ENCODE measurements around the gene TCF7. TPM values are rescaled to one million over a fixed set of nuclear protein-coding genes. Genes with fewer than 3 reads are reported as not detected.

TCF7 gene
- total RNA-seq, 4 donors from 2014 or later = 2.6 to 6.2 (median 5.1) TPM

GRCh38 chr5:134128648-134128995 lies 14.1 kb downstream of the TCF7 start:
- WGBS, 2 donors = 52 to 69% methylated on average over 5 of the region's 5 CpGs
- DNase-seq (ENCODE audit: low spot score in 2 of 2) = no peak

DNA sequence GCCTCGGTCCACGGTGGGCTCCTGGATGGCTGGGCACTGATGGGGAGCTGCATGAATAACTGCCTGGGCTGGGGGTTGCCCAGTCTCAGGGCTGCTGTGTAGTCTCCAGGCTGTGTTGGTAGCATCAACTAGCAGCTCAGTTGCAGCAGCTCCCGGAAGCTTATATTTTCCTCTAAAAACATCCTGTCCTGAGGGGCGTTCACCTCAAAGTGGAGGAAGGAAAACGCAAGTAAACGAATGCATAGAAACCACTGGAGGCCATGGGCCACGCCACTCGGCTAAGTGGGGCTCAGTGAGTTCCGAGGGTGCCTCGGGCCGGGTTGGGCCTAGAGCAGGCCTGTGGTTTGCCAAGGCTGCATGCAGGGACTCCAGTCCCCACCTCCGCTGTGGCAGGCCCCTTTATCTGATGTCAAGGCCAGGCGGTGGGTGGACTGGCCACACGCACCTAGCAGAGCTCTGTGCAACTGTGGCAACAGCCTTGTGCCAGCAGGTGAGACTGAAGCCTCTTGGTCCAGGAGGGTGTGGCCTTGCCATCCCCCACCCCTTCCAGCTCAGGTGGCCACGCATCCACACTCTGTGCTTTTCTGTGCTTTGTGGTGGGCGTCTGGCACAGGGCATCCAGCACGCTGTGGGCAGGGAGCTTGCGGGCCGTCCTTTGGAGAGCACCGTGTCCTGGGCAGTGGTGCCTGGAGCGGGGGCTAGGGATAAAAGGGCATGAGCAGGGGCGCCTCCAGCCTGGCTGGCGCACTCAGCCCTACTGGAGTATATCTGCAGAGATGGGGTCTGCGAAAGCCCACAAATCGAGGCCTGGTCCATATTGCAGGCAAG lies 15.1 kb downstream of the TCF7 start:
- WGBS, 2 donors = 80% methylated on average over 24 to 25 of the region's 25 CpGs
- no peak overlapping the region for H3K4me3 ChIP-seq (ENCODE audit: low read depth, poor library complexity, severe bottlenecking)
- intact Hi-C loops (cut with DNase I; ENCODE audit: low total_unique reads) = no loop called here
- TF ChIP-seq CTCF (IDR thresholded peaks at IDR 0.05) (no peak), POLR2A (IDR thresholded peaks at IDR 0.05) (no peak)
- DNase-seq (ENCODE audit: low spot score in 2 of 2) = no peak

More at GRCh38 chr5:134128648-134128995, 14.1 kb downstream of the TCF7 start:
- intact Hi-C loops (cut with DNase I; ENCODE audit: low total_unique reads) = no loop called here
- no peak overlapping the region for H3K4me3 ChIP-seq (ENCODE audit: low read depth, poor library complexity, severe bottlenecking)
- TF ChIP-seq POLR2A (IDR thresholded peaks at IDR 0.05) = no peak
- TF ChIP-seq CTCF (IDR thresholded peaks at IDR 0.05) = no peak

- no peak for DNase-seq (ENCODE audit: low spot score in 2 of 2)
- 88 to 95% methylated on average over 8 of the region's 8 CpGs for WGBS, 2 donors
- intact Hi-C loops (cut with DNase I; ENCODE audit: low total_unique reads) = no loop called here
- TF ChIP-seq POLR2A (IDR thresholded peaks at IDR 0.05) (no peak), CTCF (IDR thresholded peaks at IDR 0.05) (no peak)
- no peak overlapping the region for H3K4me3 ChIP-seq (ENCODE audit: low read depth, poor library complexity, severe bottlenecking)
These were observed 15.9 kb downstream of the TCF7 start for GRCh38 chr5:134130239-134130945.

DNA sequence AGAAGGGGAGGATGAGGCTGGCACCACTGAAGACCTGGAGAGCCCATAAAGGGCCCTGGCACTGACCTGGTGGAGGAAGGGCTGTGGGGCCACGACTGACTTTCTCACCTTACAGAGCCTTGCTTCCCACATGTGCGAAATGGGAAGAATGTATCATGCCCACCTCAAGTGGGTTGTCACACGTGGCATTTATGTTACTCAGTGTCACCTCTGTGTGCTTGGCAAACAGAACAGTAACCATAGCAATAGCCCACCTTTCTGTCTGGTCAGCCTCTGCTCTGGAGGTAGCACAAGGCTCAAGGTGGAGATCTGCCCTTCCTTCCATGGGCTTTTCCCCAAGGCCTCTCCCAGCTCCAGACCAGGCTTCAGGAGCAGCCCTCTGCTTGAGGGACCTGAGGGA lies 16.7 kb downstream of the TCF7 start:
- no peak overlapping the region for H3K4me3 ChIP-seq (ENCODE audit: low read depth, poor library complexity, severe bottlenecking)
- intact Hi-C loops (cut with DNase I; ENCODE audit: low total_unique reads) = no loop called here
- TF ChIP-seq POLR2A (IDR thresholded peaks at IDR 0.05) (no peak), CTCF (IDR thresholded peaks at IDR 0.05) (no peak)
- WGBS, 2 donors = 88 to 94% methylated on average over 3 of the region's 3 CpGs
- DNase-seq (ENCODE audit: low spot score in 2 of 2) = no peak

DNA sequence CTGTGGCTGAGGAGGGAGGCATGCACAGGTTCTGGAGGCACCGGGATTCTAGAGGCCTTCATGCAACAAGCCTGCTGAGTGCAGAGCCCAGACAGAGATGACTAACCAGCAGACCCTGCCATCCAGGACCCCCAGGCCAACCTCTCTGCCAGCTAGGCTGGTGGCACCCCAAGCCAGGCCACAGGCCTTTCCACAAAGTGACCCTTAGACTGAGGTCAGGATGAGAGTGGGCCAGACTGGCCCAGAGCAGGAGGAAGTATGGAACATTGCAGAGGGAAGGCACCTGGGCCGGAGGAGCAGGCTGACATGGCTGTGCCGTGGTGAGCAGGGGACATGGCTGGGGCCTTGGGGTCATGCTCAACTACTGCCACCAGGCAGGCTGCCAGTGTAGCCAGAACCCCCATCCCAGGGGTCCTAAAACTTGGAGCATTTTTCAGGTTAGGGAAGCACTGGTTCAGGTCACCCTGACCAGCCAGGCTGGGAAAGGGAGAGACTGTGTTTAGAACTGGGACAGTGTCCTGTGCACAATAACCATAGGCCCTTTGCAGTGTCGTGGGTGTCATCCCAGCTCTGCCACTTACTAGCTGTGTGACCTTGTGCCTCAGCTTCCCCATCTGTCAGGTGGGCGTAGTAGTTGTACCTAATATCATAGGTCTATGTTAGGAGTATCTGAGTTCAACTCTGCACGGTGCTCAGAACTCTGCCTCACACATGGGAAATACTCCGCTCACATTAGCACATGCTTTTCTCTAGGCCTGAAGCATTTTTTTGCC lies 17.3 kb downstream of the TCF7 start:
- no peak for DNase-seq (ENCODE audit: low spot score in 2 of 2)
- no peak for TF ChIP-seq POLR2A (IDR thresholded peaks at IDR 0.05)
- no peak for TF ChIP-seq CTCF (IDR thresholded peaks at IDR 0.05)
- intact Hi-C loops (cut with DNase I; ENCODE audit: low total_unique reads) = no loop called here
- H3K4me3 ChIP-seq (ENCODE audit: low read depth, poor library complexity, severe bottlenecking) = no peak overlapping the region
- WGBS, 2 donors = 93 to 94% methylated on average over 7 of the region's 7 CpGs
